Measurements from ENCODE around the gene MESD. TPM values are rescaled to one million over a fixed set of nuclear protein-coding genes. Genes with fewer than 3 reads are reported as not detected.

Gene MESD
- total RNA-seq, 2 experiments from 2014 or later, result 34.5 to 36.1 TPM

GRCh38 chr15:80999623-81000036, 10.0 kb upstream of the MESD start:
- POLR2A ChIA-PET, result interaction anchor here (1.0 to 4.9 kb wide), 10 partner anchors 8 to 295 kb away, joined by 3 to 81 read pairs (median 23); no protein-coding TSS in a partner anchor
- Mint-ChIP-seq H3K36me3 (ENCODE audit: low read depth) (peaks cover 32% of the 10 kb centered on the region), H3K4me3 (peak overlapping the region; percentile 98)

GRCh38 chr15:80998251-80998650, 8.6 kb upstream of the MESD start:
- ChIA-PET CTCF (interaction anchor here (1.0 to 4.1 kb wide), 7 partner anchors 7 to 268 kb away, joined by 3 to 23 read pairs (median 4); no protein-coding TSS in a partner anchor), POLR2A (interaction anchor here (1.3 to 4.9 kb wide), 5 partner anchors 11 to 296 kb away, joined by 3 to 50 read pairs (median 25); no protein-coding TSS in a partner anchor)
- H3K4me1 Mint-ChIP-seq, result peaks cover 38% of the 10 kb centered on the region
- H3K36me3 Mint-ChIP-seq (ENCODE audit: low read depth), result peaks cover 18% of the 10 kb centered on the region
- peaks cover 3% of the 10 kb centered on the region for H3K9me3 Mint-ChIP-seq
- peak overlapping the region; percentile 4 for H3K4me3 Mint-ChIP-seq
- no peak for DNase-seq
- peak overlapping the region; percentile 73 for H3K27ac Mint-ChIP-seq
- no peaks in the 10 kb centered on the region for H3K27me3 Mint-ChIP-seq

More at GRCh38 chr15:80999623-81000036, 10.0 kb upstream of the MESD start:
- H3K27ac Mint-ChIP-seq, result peak overlapping the region; percentile 99
- peak; percentile 76 for DNase-seq
- H3K4me1 Mint-ChIP-seq, result peaks cover 52% of the 10 kb centered on the region
- no peaks in the 10 kb centered on the region for H3K27me3 Mint-ChIP-seq
- CTCF ChIA-PET, result interaction anchor here (2.2 to 4.1 kb wide), 3 partner anchors 9 to 266 kb away, joined by 7 to 23 read pairs (median 14); no protein-coding TSS in a partner anchor
- H3K9me3 Mint-ChIP-seq, result peaks cover 3% of the 10 kb centered on the region

- Mint-ChIP-seq H3K4me3 (no peak overlapping the region), H3K27ac (peak overlapping the region; percentile 36)
- CTCF ChIA-PET, result interaction anchor here (0.6 to 2.8 kb wide), 7 partner anchors 9 to 268 kb away, joined by 3 to 21 read pairs (median 4); no protein-coding TSS in a partner anchor
These were observed 8.1 kb upstream of the MESD start for GRCh38 chr15:80997692-80998091.

GRCh38 chr15:80996247-80996646, 6.6 kb upstream of the MESD start:
- H3K4me3 Mint-ChIP-seq, result no peak overlapping the region
- POLR2A ChIA-PET, result no interaction called here

More at GRCh38 chr15:80997692-80998091, 8.1 kb upstream of the MESD start:
- Mint-ChIP-seq H3K9me3 (peaks cover 3% of the 10 kb centered on the region), H3K27me3 (no peaks in the 10 kb centered on the region), H3K36me3 (ENCODE audit: low read depth) (peaks cover 15% of the 10 kb centered on the region), H3K4me1 (peaks cover 36% of the 10 kb centered on the region)
- POLR2A ChIA-PET, result interaction anchor here (1.8 to 4.9 kb wide), 4 partner anchors 11 to 297 kb away, joined by 3 to 50 read pairs (median 32); no protein-coding TSS in a partner anchor
- DNase-seq, result no peak

GRCh38 chr15:80992441-80992840, 2.8 kb upstream of the MESD start:
- peaks cover 3% of the 10 kb centered on the region for H3K9me3 Mint-ChIP-seq
- peaks cover 21% of the 10 kb centered on the region for H3K36me3 Mint-ChIP-seq (ENCODE audit: low read depth)
- H3K4me3 Mint-ChIP-seq, result no peak overlapping the region
- CTCF ChIA-PET, result interaction anchor here (2.0 to 4.0 kb wide), 2 partner anchors 13 to 274 kb away, joined by 8 to 27 read pairs; no protein-coding TSS in a partner anchor
- POLR2A ChIA-PET, result interaction anchor here (3.4 kb wide), 1 partner anchor 8 kb away, joined by 81 read pairs; the partner anchor contains the start of gene TLNRD1
- no peak for DNase-seq
- H3K27me3 Mint-ChIP-seq, result no peaks in the 10 kb centered on the region
- no peak overlapping the region for H3K27ac Mint-ChIP-seq
- peaks cover 56% of the 10 kb centered on the region for H3K4me1 Mint-ChIP-seq

More at GRCh38 chr15:80996247-80996646, 6.6 kb upstream of the MESD start:
- H3K27me3 Mint-ChIP-seq, result no peaks in the 10 kb centered on the region
- CTCF ChIA-PET, result no interaction called here
- DNase-seq, result peak; percentile 32
- peaks cover 12% of the 10 kb centered on the region for H3K36me3 Mint-ChIP-seq (ENCODE audit: low read depth)
- peaks cover 51% of the 10 kb centered on the region for H3K4me1 Mint-ChIP-seq
- no peak overlapping the region for H3K27ac Mint-ChIP-seq
- peaks cover 3% of the 10 kb centered on the region for H3K9me3 Mint-ChIP-seq

- H3K4me3 Mint-ChIP-seq, result no peak overlapping the region
These were observed 2.4 kb upstream of the MESD start for GRCh38 chr15:80992006-80992405.

GRCh38 chr15:80991421-80991820, 1.8 kb upstream of the MESD start:
- Mint-ChIP-seq H3K9me3 (peaks cover 3% of the 10 kb centered on the region), H3K4me3 (peak overlapping the region; percentile 11), H3K4me1 (peaks cover 59% of the 10 kb centered on the region), H3K27ac (peak overlapping the region; percentile 78), H3K36me3 (ENCODE audit: low read depth) (peaks cover 25% of the 10 kb centered on the region), H3K27me3 (no peaks in the 10 kb centered on the region)
- ChIA-PET POLR2A (interaction anchor here (0.8 to 3.4 kb wide), 7 partner anchors 9 to 303 kb away, joined by 3 to 81 read pairs (median 3); partner anchors contain the start of gene TLNRD1), CTCF (interaction anchor here (0.5 to 2.2 kb wide), 11 partner anchors 9 to 857 kb away, joined by 3 to 31 read pairs (median 4); partner anchors contain the start of gene TLNRD1)
- peak; percentile 64 for DNase-seq

More at GRCh38 chr15:80992006-80992405, 2.4 kb upstream of the MESD start:
- peak overlapping the region; percentile 78 for H3K27ac Mint-ChIP-seq
- peaks cover 54% of the 10 kb centered on the region for H3K4me1 Mint-ChIP-seq
- H3K27me3 Mint-ChIP-seq, result no peaks in the 10 kb centered on the region
- CTCF ChIA-PET, result interaction anchor here (1.0 to 4.0 kb wide), 9 partner anchors 8 to 274 kb away, joined by 3 to 31 read pairs (median 7); partner anchors contain the start of gene TLNRD1
- peaks cover 3% of the 10 kb centered on the region for H3K9me3 Mint-ChIP-seq
- DNase-seq, result no peak
- peaks cover 22% of the 10 kb centered on the region for H3K36me3 Mint-ChIP-seq (ENCODE audit: low read depth)
- POLR2A ChIA-PET, result interaction anchor here (0.8 to 3.4 kb wide), 3 partner anchors 9 to 24 kb away, joined by 3 to 81 read pairs (median 3); partner anchors contain the start of gene TLNRD1

GRCh38 chr15:80990955-80991354, 1.3 kb upstream of the MESD start:
- peak overlapping the region; percentile 78 for H3K27ac Mint-ChIP-seq
- peak overlapping the region; percentile 11 for H3K4me3 Mint-ChIP-seq
- DNase-seq, result no peak
- H3K27me3 Mint-ChIP-seq, result no peaks in the 10 kb centered on the region
- peaks cover 28% of the 10 kb centered on the region for H3K36me3 Mint-ChIP-seq (ENCODE audit: low read depth)
- H3K9me3 Mint-ChIP-seq, result no peaks in the 10 kb centered on the region
- H3K4me1 Mint-ChIP-seq, result peaks cover 58% of the 10 kb centered on the region
- ChIA-PET POLR2A (interaction anchor here (0.8 to 3.4 kb wide), 8 partner anchors 10 to 1024 kb away, joined by 3 to 81 read pairs (median 3); partner anchors contain the start of gene TLNRD1), CTCF (interaction anchor here (0.5 to 2.2 kb wide), 11 partner anchors 9 to 857 kb away, joined by 3 to 31 read pairs (median 4); partner anchors contain the start of gene TLNRD1)

GRCh38 chr15:80989081-80989517, 520 bp downstream of the MESD start:
- peak overlapping the region; percentile 91 for H3K27ac Mint-ChIP-seq
- peaks cover 43% of the 10 kb centered on the region for H3K36me3 Mint-ChIP-seq (ENCODE audit: low read depth)
- CTCF ChIA-PET, result interaction anchor here (1.7 to 2.1 kb wide), 2 partner anchors 12 to 19 kb away, joined by 5 to 8 read pairs; partner anchors contain the start of gene TLNRD1
- no peaks in the 10 kb centered on the region for H3K9me3 Mint-ChIP-seq
- peak overlapping the region; percentile 98 for H3K4me3 Mint-ChIP-seq
- POLR2A ChIA-PET, result interaction anchor here (1.1 to 3.5 kb wide), 3 partner anchors 9 to 335 kb away, joined by 5 to 36 read pairs (median 5); partner anchors contain the start of genes STARD5 and TLNRD1
- no peaks in the 10 kb centered on the region for H3K27me3 Mint-ChIP-seq
- peaks cover 68% of the 10 kb centered on the region for H3K4me1 Mint-ChIP-seq
- no peak for DNase-seq

GRCh38 chr15:80988148-80988796, 1.3 kb downstream of the MESD start:
- ChIA-PET CTCF (interaction anchor here (0.6 to 6.0 kb wide), 5 partner anchors 9 to 277 kb away, joined by 3 to 31 read pairs (median 6); partner anchors contain the start of gene TLNRD1), POLR2A (interaction anchor here (1.0 to 3.5 kb wide), 4 partner anchors 8 to 336 kb away, joined by 3 to 36 read pairs (median 5); partner anchors contain the start of genes STARD5 and TLNRD1)
- H3K27me3 Mint-ChIP-seq, result no peaks in the 10 kb centered on the region
- H3K27ac Mint-ChIP-seq, result peak overlapping the region; percentile 91
- no peak for DNase-seq
- H3K9me3 Mint-ChIP-seq, result no peaks in the 10 kb centered on the region
- H3K36me3 Mint-ChIP-seq (ENCODE audit: low read depth), result peaks cover 47% of the 10 kb centered on the region
- peaks cover 72% of the 10 kb centered on the region for H3K4me1 Mint-ChIP-seq
- H3K4me3 Mint-ChIP-seq, result peak overlapping the region; percentile 98

GRCh38 chr15:80986487-80986886, 3.1 kb downstream of the MESD start:
- Mint-ChIP-seq H3K27me3 (no peaks in the 10 kb centered on the region), H3K27ac (no peak overlapping the region), H3K36me3 (ENCODE audit: low read depth) (peaks cover 57% of the 10 kb centered on the region), H3K4me3 (no peak overlapping the region), H3K9me3 (no peaks in the 10 kb centered on the region), H3K4me1 (peaks cover 69% of the 10 kb centered on the region)
- no peak for DNase-seq
- POLR2A ChIA-PET, result interaction anchor here (3.5 kb wide), 1 partner anchor 14 kb away, joined by 36 read pairs; the partner anchor contains the start of gene TLNRD1
- CTCF ChIA-PET, result interaction anchor here (1.0 to 6.0 kb wide), 3 partner anchors 9 to 279 kb away, joined by 5 to 31 read pairs (median 6); no protein-coding TSS in a partner anchor

- H3K27ac Mint-ChIP-seq, result no peak overlapping the region
- peaks cover 64% of the 10 kb centered on the region for H3K4me1 Mint-ChIP-seq
- no peak overlapping the region for H3K4me3 Mint-ChIP-seq
- peaks cover 57% of the 10 kb centered on the region for H3K36me3 Mint-ChIP-seq (ENCODE audit: low read depth)
- ChIA-PET CTCF (interaction anchor here (0.5 to 6.0 kb wide), 4 partner anchors 8 to 279 kb away, joined by 3 to 31 read pairs (median 6); no protein-coding TSS in a partner anchor), POLR2A (interaction anchor here (0.9 to 3.5 kb wide), 3 partner anchors 14 to 24 kb away, joined by 3 to 36 read pairs (median 3); partner anchors contain the start of gene TLNRD1)
- no peak for DNase-seq
- no peaks in the 10 kb centered on the region for H3K27me3 Mint-ChIP-seq
- no peaks in the 10 kb centered on the region for H3K9me3 Mint-ChIP-seq
These were observed 3.6 kb downstream of the MESD start for GRCh38 chr15:80985981-80986380.
